ENCODE data around the gene MEST.
A peak's percentile ranks its signal among the peaks of the same experiment; 100 is the strongest.
"Not testable (repeated sequence)": the region's sequence is repeated elsewhere in the genome, so short reads cannot be mapped to it uniquely, and the experiment has no call there.

Gene MEST, protein sequence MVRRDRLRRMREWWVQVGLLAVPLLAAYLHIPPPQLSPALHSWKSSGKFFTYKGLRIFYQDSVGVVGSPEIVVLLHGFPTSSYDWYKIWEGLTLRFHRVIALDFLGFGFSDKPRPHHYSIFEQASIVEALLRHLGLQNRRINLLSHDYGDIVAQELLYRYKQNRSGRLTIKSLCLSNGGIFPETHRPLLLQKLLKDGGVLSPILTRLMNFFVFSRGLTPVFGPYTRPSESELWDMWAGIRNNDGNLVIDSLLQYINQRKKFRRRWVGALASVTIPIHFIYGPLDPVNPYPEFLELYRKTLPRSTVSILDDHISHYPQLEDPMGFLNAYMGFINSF

DNA sequence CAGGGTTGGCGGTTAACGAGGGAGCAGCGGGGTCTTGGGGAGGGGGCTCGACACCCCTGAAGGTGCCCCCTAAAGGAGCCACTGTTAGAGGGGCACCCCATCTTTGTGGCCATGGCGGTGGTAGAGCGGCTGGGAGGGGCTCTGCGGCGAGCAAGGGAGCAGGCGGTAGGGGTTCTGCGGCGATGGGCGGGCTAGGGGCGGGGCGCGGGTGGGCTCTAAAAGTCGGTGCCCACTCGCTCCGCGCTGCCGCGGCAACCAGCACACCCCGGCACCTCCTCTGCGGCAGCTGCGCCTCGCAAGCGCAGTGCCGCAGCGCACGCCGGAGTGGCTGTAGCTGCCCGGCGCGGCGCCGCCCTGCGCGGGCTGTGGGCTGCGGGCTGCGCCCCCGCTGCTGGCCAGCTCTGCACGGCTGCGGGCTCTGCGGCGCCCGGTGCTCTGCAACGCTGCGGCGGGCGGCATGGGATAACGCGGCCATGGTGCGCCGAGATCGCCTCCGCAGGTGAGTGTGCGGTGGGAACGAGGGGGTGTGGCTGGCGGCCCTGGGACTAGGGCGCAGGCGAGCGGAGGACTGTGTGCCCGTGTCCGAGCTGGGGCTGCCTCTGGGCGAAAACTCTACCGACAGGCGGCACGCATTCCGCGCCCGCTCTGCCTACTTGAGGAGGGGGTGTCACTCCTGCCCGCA lies at the start of gene MEST:
TSS of gene MEST (plus strand) at position 245 of the 682 bp plus-strand sequence. CDS start at position 474, 229 bp downstream.
- H3K4me1 ChIP-seq (ENCODE audit: control insufficient read depth, insufficient read depth, low read length): peaks cover 1% of the 10 kb centered on the region; the same call in 1 of the 2 replicates
- H3K9me3 ChIP-seq (ENCODE audit: control insufficient read depth, insufficient read depth, low read length): no peaks in the 10 kb centered on the region
- peak within 1 kb of the TSS; percentile 38; the same call in 1 of the 2 replicates for H3K4me3 ChIP-seq (ENCODE audit: low read length)
- no CpG with 5 or more reads among the region's 71 CpGs for WGBS (ENCODE audit: insufficient coverage, insufficient read length)
- no peak for DNase-seq (ENCODE audit: low read depth, low spot score)
- H3K27ac ChIP-seq (ENCODE audit: low read length): no peak within 1 kb of the TSS
- no peaks in the 10 kb centered on the region; the same call in 1 of the 2 replicates for H3K36me3 ChIP-seq (ENCODE audit: control insufficient read depth, insufficient read depth, low read length)
- H3K27me3 ChIP-seq (ENCODE audit: control insufficient read depth, insufficient read depth, low read length): no peaks in the 10 kb centered on the region; the same call in 1 of the 2 replicates

DNA sequence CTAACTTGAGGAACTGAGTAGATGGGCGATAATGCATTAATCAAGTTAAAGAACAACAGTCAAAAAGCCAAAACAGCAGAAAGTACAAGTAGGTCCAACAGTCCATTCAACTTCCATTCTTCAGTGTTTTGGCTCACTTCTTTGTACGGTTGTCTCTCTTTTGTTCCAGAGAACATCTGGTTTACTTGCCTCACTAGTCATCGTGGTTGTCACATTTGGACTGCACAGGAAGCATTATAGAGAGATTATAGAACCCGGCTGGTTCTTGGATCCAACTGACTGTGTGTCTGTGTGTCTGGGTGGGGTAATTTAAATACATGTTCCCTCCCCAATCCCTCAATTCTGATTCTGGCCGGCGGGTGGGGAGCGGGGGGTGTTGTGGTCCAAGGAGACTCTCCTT lies 49.3 kb upstream of the MEST start:
- Histone ChIP-seq H3K9me3 (ENCODE audit: control insufficient read depth, insufficient read depth, low read length) (no peaks in the 10 kb centered on the region), H3K4me3 (ENCODE audit: low read length) (no peak overlapping the region), H3K27me3 (ENCODE audit: control insufficient read depth, insufficient read depth, low read length) (no peaks in the 10 kb centered on the region), H3K4me1 (ENCODE audit: control insufficient read depth, insufficient read depth, low read length) (peaks cover 5% of the 10 kb centered on the region; the same call in 1 of the 2 replicates), H3K27ac (ENCODE audit: low read length) (no peak overlapping the region), H3K36me3 (ENCODE audit: control insufficient read depth, insufficient read depth, low read length) (no peaks in the 10 kb centered on the region)
- WGBS (ENCODE audit: insufficient coverage, insufficient read length): no CpG with 5 or more reads among the region's 7 CpGs
- DNase-seq (ENCODE audit: low read depth, low spot score): no peak

DNA sequence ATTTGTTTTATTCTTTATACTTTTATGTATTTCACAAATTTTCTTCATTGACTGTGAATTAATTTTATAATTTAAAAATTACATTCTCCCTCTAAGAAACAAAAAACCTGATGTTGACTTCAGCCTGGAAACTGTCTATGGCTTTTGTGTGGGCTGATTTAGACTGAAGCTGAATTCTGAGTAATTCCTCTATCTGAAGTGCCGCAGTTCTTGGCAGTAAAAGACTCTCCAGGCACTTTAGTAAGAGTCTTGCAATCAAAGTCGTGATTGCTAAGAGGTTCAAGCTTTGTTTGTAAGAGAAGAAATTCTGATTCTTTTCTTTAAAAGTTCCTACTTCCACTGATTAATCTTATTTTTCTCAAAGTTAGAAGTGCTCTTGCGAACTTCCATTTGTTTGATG lies 47.7 kb upstream of the MEST start:
- no CpG with 5 or more reads among the region's 3 CpGs for WGBS (ENCODE audit: insufficient coverage, insufficient read length)
- no peaks in the 10 kb centered on the region for H3K9me3 ChIP-seq (ENCODE audit: control insufficient read depth, insufficient read depth, low read length)
- H3K4me3 ChIP-seq (ENCODE audit: low read length): no peak overlapping the region
- no peaks in the 10 kb centered on the region for H3K36me3 ChIP-seq (ENCODE audit: control insufficient read depth, insufficient read depth, low read length)
- DNase-seq (ENCODE audit: low read depth, low spot score): no peak
- peaks cover 5% of the 10 kb centered on the region; the same call in 1 of the 2 replicates for H3K4me1 ChIP-seq (ENCODE audit: control insufficient read depth, insufficient read depth, low read length)
- H3K27me3 ChIP-seq (ENCODE audit: control insufficient read depth, insufficient read depth, low read length): no peaks in the 10 kb centered on the region
- H3K27ac ChIP-seq (ENCODE audit: low read length): no peak overlapping the region

DNA sequence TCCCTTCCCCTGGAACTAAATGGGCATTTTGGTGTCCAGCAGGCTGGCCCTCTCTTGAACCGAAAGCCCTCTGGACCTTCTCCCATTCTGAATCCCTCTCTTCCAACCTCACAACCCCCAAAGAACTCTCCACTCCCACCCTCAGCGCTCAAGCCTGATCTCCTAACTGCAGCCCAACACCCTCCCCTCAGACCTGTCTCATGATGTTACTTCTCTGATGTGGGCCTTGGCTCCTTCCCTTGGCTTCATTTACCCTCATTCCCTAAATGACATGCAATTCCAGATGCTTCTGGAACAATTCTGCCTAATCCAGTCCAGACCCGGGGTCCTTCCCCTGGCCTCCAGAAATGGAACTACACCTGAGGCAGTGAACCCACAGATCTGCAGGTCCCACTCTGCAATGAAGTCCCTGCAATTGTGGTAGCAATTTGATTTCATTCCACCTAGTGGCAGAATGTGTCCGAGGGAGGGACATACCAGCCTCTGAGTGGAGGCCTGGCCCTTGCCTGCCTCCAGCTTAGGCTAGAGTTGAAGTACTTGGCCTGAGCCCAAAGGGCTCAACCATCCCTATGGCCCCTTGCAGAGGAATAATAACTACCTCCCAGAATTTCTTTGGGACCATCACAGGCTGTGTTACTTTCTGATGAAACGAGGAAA lies 47.0 kb upstream of the MEST start:
- H3K9me3 ChIP-seq (ENCODE audit: control insufficient read depth, insufficient read depth, low read length): no peaks in the 10 kb centered on the region
- WGBS (ENCODE audit: insufficient coverage, insufficient read length): no CpG with 5 or more reads among the region's 5 CpGs
- H3K27me3 ChIP-seq (ENCODE audit: control insufficient read depth, insufficient read depth, low read length): no peaks in the 10 kb centered on the region
- no peak overlapping the region for H3K27ac ChIP-seq (ENCODE audit: low read length)
- H3K4me3 ChIP-seq (ENCODE audit: low read length): no peak overlapping the region
- H3K36me3 ChIP-seq (ENCODE audit: control insufficient read depth, insufficient read depth, low read length): no peaks in the 10 kb centered on the region
- H3K4me1 ChIP-seq (ENCODE audit: control insufficient read depth, insufficient read depth, low read length): peaks cover 5% of the 10 kb centered on the region; the same call in 1 of the 2 replicates
- DNase-seq (ENCODE audit: low read depth, low spot score): no peak

DNA sequence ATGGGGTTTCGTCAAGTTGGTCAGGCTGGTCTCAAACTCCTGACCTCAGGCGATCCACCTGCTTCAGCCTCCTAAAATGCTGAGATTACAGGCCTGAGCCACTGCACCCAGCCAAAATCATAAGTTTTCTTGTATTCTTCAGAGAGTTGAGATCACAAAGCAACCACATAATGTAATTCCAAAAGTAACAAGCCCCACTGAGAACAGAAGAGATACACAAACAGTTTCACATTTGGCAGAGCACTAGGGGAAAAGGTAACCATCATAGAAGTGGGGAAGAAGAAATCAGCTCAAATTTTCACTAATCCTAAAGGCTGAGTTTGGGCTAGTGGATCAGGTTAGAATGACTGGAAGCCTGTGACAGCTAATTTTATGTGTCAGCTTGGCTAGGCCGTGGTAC lies 45.6 kb upstream of the MEST start:
- Histone ChIP-seq H3K27me3 (ENCODE audit: control insufficient read depth, insufficient read depth, low read length) (no peaks in the 10 kb centered on the region), H3K9me3 (ENCODE audit: control insufficient read depth, insufficient read depth, low read length) (no peaks in the 10 kb centered on the region), H3K4me1 (ENCODE audit: control insufficient read depth, insufficient read depth, low read length) (peaks cover 2% of the 10 kb centered on the region; the same call in 1 of the 2 replicates), H3K36me3 (ENCODE audit: control insufficient read depth, insufficient read depth, low read length) (no peaks in the 10 kb centered on the region), H3K4me3 (ENCODE audit: low read length) (no peak overlapping the region), H3K27ac (ENCODE audit: low read length) (no peak overlapping the region)
- WGBS (ENCODE audit: insufficient coverage, insufficient read length): no CpG with 5 or more reads among the region's 3 CpGs
- no peak for DNase-seq (ENCODE audit: low read depth, low spot score)

DNA sequence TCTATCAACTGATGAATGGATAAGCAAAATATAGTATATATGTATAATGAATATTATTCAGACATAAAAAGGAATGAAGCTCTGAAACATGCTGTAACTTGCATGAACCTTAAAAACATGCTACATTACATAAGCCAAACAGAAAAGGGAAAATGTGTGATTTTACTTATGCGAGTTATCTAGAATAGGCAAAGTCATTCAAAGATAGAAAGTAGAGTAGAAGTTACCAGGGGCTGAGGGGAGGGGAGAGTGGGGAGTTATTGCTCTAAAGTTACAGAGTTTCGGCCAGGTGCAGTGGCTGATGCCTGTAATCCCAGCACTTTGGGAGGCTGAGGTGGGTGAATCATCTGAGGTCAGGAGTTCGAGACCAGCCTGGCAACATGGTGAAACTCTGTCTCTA lies 40.5 kb upstream of the MEST start:
- not testable (repeated sequence) for H3K36me3 ChIP-seq (ENCODE audit: control insufficient read depth, insufficient read depth, low read length); H3K4me3 ChIP-seq (ENCODE audit: low read length); H3K27me3 ChIP-seq (ENCODE audit: control insufficient read depth, insufficient read depth, low read length); DNase-seq (ENCODE audit: low read depth, low spot score); H3K9me3 ChIP-seq (ENCODE audit: control insufficient read depth, insufficient read depth, low read length); H3K27ac ChIP-seq (ENCODE audit: low read length); H3K4me1 ChIP-seq (ENCODE audit: control insufficient read depth, insufficient read depth, low read length)
- no CpG with 5 or more reads among the region's 3 CpGs for WGBS (ENCODE audit: insufficient coverage, insufficient read length)

DNA sequence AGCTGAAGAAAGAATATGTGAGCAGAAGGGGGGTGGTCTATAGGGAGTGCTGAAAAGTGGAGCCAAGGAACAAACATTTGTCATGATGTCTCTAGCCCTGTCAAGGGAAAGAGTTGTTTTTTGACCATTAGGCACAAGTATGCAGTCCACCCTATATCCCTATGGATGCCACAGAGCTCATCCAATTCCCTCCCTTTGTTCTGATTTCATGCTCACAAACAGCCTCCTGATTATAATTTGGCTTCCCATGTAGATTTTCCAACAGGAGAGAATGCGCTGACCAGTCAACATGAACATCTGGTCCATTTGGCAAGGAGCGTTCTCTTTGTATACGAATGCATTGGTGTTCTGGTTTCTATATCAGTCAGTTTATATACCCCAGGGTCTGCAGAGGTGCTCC lies 38.9 kb upstream of the MEST start:
- Histone ChIP-seq H3K27ac (ENCODE audit: low read length) (no peak overlapping the region), H3K9me3 (ENCODE audit: control insufficient read depth, insufficient read depth, low read length) (no peaks in the 10 kb centered on the region), H3K4me1 (ENCODE audit: control insufficient read depth, insufficient read depth, low read length) (no peaks in the 10 kb centered on the region), H3K36me3 (ENCODE audit: control insufficient read depth, insufficient read depth, low read length) (no peaks in the 10 kb centered on the region), H3K4me3 (ENCODE audit: low read length) (no peak overlapping the region), H3K27me3 (ENCODE audit: control insufficient read depth, insufficient read depth, low read length) (no peaks in the 10 kb centered on the region)
- no CpG with 5 or more reads among the region's 3 CpGs for WGBS (ENCODE audit: insufficient coverage, insufficient read length)
- no peak for DNase-seq (ENCODE audit: low read depth, low spot score)

DNA sequence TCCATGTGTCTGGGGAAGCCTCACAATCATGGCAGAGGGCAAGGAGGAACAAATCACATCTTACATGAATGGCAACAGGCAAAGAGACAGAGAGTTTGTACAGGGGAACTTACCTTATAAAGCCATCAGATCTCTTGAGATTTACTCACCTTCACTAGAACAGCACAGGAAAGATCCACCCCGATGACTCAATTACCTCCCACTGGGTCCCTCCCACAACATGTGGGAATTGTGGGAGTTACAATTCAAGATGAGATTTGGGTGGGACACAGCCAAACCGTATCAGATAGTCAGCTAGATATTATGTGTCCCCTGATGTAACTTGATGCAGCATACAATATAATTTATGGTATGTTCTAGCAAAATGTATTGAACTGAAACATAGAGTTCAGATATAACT lies 36.9 kb upstream of the MEST start:
- no CpG with 5 or more reads among the region's 2 CpGs for WGBS (ENCODE audit: insufficient coverage, insufficient read length)
- H3K9me3 ChIP-seq (ENCODE audit: control insufficient read depth, insufficient read depth, low read length): no peaks in the 10 kb centered on the region
- H3K27me3 ChIP-seq (ENCODE audit: control insufficient read depth, insufficient read depth, low read length): no peaks in the 10 kb centered on the region
- no peak overlapping the region for H3K27ac ChIP-seq (ENCODE audit: low read length)
- no peak overlapping the region for H3K4me3 ChIP-seq (ENCODE audit: low read length)
- no peaks in the 10 kb centered on the region for H3K36me3 ChIP-seq (ENCODE audit: control insufficient read depth, insufficient read depth, low read length)
- DNase-seq (ENCODE audit: low read depth, low spot score): no peak
- no peaks in the 10 kb centered on the region for H3K4me1 ChIP-seq (ENCODE audit: control insufficient read depth, insufficient read depth, low read length)

DNA sequence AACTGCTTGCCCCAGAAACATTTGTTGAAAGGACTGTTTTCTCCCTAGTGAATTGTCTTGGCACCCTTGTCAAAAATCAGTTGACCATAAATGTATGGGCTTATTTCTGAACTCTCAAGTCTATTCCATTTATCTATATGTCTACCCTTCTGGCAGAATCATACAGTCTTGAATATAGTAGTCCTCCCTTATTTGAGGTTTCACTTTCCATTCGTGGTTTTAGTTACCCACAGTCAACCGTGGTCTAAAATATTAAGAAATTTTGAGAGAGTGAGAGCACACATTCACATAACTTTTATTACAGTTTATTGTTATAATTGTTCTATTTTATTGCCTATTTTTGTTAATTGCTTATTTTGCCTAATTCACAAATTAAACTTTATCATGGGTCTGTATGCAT lies 33.6 kb upstream of the MEST start:
- no CpG with 5 or more reads among the region's 2 CpGs for WGBS (ENCODE audit: insufficient coverage, insufficient read length)

DNA sequence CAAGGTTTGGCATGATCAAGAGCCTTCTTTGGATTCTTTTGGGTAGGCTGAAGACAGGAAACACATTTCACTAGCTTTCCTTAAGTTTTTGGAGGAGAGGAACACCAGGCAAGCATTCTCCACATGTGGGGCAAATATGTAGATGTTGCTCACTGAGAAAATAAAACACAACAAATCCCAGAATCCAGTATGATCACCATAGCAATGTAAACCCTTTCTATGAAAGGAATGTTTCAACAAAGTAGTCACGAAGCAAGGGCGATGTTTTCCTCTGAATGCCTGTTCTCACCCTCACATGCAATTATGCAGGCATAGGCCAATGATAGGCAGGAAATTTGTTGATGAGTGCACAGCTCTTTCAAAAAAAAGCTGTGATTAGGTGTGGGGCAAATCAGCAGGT lies 30.6 kb upstream of the MEST start:
- Histone ChIP-seq H3K4me3 (ENCODE audit: low read length) (no peak overlapping the region), H3K27me3 (ENCODE audit: control insufficient read depth, insufficient read depth, low read length) (no peaks in the 10 kb centered on the region), H3K4me1 (ENCODE audit: control insufficient read depth, insufficient read depth, low read length) (no peaks in the 10 kb centered on the region), H3K36me3 (ENCODE audit: control insufficient read depth, insufficient read depth, low read length) (no peaks in the 10 kb centered on the region), H3K9me3 (ENCODE audit: control insufficient read depth, insufficient read depth, low read length) (no peaks in the 10 kb centered on the region), H3K27ac (ENCODE audit: low read length) (no peak overlapping the region)
- DNase-seq (ENCODE audit: low read depth, low spot score): no peak
- no CpG with 5 or more reads among the region's 2 CpGs for WGBS (ENCODE audit: insufficient coverage, insufficient read length)

More for the DNA sequence above, 33.6 kb upstream of the MEST start:
- H3K36me3 ChIP-seq (ENCODE audit: control insufficient read depth, insufficient read depth, low read length): no peaks in the 10 kb centered on the region
- no peak overlapping the region for H3K27ac ChIP-seq (ENCODE audit: low read length)
- no peaks in the 10 kb centered on the region for H3K4me1 ChIP-seq (ENCODE audit: control insufficient read depth, insufficient read depth, low read length)
- DNase-seq (ENCODE audit: low read depth, low spot score): no peak
- no peak overlapping the region for H3K4me3 ChIP-seq (ENCODE audit: low read length)
- H3K9me3 ChIP-seq (ENCODE audit: control insufficient read depth, insufficient read depth, low read length): no peaks in the 10 kb centered on the region
- no peaks in the 10 kb centered on the region for H3K27me3 ChIP-seq (ENCODE audit: control insufficient read depth, insufficient read depth, low read length)
